Fibroblast of pulmonary artery (primary cell): Measurements from ENCODE around the gene ABRAXAS1.

Experiments used
- DNase-seq: peaks from one replicate; pipeline ENCODE4 v3.0.0-alpha.2; 2010; ENCODE audit warnings: low read depth
- H3K4me3 ChIP-seq: replicated peaks from 2 replicates; pipeline ENCODE4 v1.5.1; 2011; ENCODE audit warnings: low read depth, mild to moderate bottlenecking, control low read depth, low read length, moderate library complexity
- TF ChIP-seq, protein P1 (sequence below): IDR thresholded peaks from 2 replicates; pipeline ENCODE4 v1.5.1; 2011; ENCODE audit warnings: mild to moderate bottlenecking, control low read depth, low read length, inconsistent platforms; ENCODE audit errors: missing control alignments

ABRAXAS1 gene

DNA sequence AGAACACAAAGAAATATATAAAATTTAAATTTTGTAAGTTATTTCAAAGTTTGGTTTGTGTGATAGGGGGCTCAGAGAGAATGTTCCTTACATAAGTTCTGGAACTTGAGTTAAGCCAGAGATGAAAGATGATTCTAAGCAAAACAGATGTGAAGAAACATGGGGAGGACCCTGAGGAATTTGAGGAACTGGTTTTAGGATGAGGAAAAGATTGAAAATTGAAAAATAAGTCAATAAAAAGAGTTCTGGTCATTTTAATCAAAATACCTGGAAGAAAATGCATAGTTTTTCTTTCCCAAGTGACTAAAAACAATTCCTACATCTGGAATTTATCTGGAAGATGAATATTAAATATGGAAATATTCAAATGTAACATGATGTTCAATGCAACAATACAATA, 66.7 kb downstream of the ABRAXAS1 start:
- H3K4me3 ChIP-seq, result no peak overlapping the region
- DNase-seq, result no peak

DNA sequence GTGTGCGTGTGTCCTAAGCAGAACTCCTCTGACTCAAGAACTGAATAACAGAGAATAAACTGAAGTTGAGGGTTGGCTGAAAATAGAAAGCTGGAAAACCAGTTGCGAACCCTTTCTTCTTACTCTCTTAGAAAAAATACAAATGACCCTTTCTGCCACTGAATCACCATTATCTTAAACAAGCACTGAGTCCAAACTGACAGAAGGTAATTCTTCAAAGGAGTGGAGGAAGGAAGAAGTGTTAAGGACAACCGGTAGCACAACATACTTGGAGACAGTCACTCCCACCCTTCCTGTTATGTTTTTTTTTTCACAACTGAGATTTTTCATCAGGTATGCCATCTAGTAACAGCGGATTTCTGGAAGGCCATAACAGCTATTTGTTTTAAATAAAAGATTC, 67.3 kb downstream of the ABRAXAS1 start:
- TF ChIP-seq, protein P1, sequence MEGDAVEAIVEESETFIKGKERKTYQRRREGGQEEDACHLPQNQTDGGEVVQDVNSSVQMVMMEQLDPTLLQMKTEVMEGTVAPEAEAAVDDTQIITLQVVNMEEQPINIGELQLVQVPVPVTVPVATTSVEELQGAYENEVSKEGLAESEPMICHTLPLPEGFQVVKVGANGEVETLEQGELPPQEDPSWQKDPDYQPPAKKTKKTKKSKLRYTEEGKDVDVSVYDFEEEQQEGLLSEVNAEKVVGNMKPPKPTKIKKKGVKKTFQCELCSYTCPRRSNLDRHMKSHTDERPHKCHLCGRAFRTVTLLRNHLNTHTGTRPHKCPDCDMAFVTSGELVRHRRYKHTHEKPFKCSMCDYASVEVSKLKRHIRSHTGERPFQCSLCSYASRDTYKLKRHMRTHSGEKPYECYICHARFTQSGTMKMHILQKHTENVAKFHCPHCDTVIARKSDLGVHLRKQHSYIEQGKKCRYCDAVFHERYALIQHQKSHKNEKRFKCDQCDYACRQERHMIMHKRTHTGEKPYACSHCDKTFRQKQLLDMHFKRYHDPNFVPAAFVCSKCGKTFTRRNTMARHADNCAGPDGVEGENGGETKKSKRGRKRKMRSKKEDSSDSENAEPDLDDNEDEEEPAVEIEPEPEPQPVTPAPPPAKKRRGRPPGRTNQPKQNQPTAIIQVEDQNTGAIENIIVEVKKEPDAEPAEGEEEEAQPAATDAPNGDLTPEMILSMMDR, result no peak
- no peak for DNase-seq
- no peak overlapping the region for H3K4me3 ChIP-seq

More for the DNA sequence above, 66.7 kb downstream of the ABRAXAS1 start:
- TF ChIP-seq, protein P1, result no peak

- DNase-seq, result no peak
- TF ChIP-seq, protein P1, result no peak
- no peak overlapping the region for H3K4me3 ChIP-seq
These were observed 71.2 kb downstream of the ABRAXAS1 start for GRCh38 chr4:83413676-83414075.
